H1 (cell line): ENCODE data around the gene PROM2. TPM values are rescaled to one million over a fixed set of nuclear protein-coding genes. Genes with fewer than 3 reads are reported as not detected.

Source experiments
- CTCF ChIA-PET: fragments of 300-600 bp; sonication (Branson Sonifier 250); formaldehyde crosslinking; loops from one replicate; lab custom pipeline; 2021; ENCODE audit not compliant: partially characterized antibody; lab: Charles Lee
- POLR2A ChIA-PET: fragments of 300-600 bp; sonication (Branson Sonifier 250); formaldehyde crosslinking; loops from one replicate; lab custom pipeline; 2021; ENCODE audit warnings: inconsistent platforms; ENCODE audit not compliant: partially characterized antibody; lab: Charles Lee
- DNase-seq, 2 experiments: peaks; one replicate each; pipeline versions ENCODE4 v3.0.0 to v3.0.0-alpha.2; 2010 to 2022; ENCODE audit warnings: low spot score in 2 of 2, low read depth in 1 of 2, mixed read lengths in 1 of 2
- FAIRE-seq: peaks from 2 replicates; lab custom pipeline; 2011; peaks lifted over from hg19 to GRCh38; lab: Jason Lieb, UNC
- H2AFZ ChIP-seq: 2 replicates; pipeline ENCODE4 v1.8.1; 2012; ENCODE audit warnings: low read length, inconsistent platforms
- H2AK5ac ChIP-seq: 2 replicates; pipeline ENCODE4 v1.6.1; 2013; ENCODE audit warnings: low read depth, low read length
- H2BK120ac ChIP-seq: replicated peaks from 2 replicates; pipeline ENCODE3; 2013; ENCODE audit warnings: low read depth, low read length, inconsistent platforms
- H2BK12ac ChIP-seq: 2 replicates; pipeline ENCODE4 v1.6.1; 2013; ENCODE audit warnings: low read depth, low read length
- H2BK15ac ChIP-seq: 2 replicates; pipeline ENCODE4 v1.6.1; 2013; ENCODE audit warnings: low read length
- H2BK20ac ChIP-seq: 2 replicates; pipeline ENCODE4 v1.6.1; 2013; ENCODE audit warnings: low read length
- H2BK5ac ChIP-seq: 2 replicates; pipeline ENCODE4 v1.6.1; 2013; ENCODE audit warnings: low read depth, low read length
- H3K14ac ChIP-seq: 2 replicates; pipeline ENCODE4 v1.6.1; 2013; ENCODE audit warnings: inconsistent platforms; ENCODE audit not compliant: insufficient read length
- H3K18ac ChIP-seq: 2 replicates; pipeline ENCODE4 v1.6.1; 2013; ENCODE audit warnings: low read length; ENCODE audit errors: extremely low read depth
- H3K23ac ChIP-seq: 2 replicates; pipeline ENCODE4 v1.6.1; 2013; ENCODE audit warnings: inconsistent platforms; ENCODE audit not compliant: insufficient read length
- H3K23me2 ChIP-seq: 2 replicates; pipeline ENCODE4 v1.6.1; 2013; ENCODE audit warnings: low read depth, low read length
- H3K27ac ChIP-seq: 2 replicates; pipeline ENCODE4 v1.6.1; 2011; ENCODE audit warnings: low read depth, low read length, inconsistent platforms
- H3K27me3 ChIP-seq, 4 experiments: replicated peaks in 1 of 4; 1 replicate in 1 of 4; 2 replicates in 3 of 4; pipeline versions ENCODE4 v1.6.1 to v1.8.1; 2011 to 2013; ENCODE audit warnings: low read length in 3 of 4, mild to moderate bottlenecking in 3 of 4, inconsistent platforms in 2 of 4, mixed read lengths in 2 of 4, moderate library complexity in 1 of 4; ENCODE audit not compliant: control insufficient read depth in 3 of 4, insufficient read depth in 3 of 4; ENCODE audit errors: extremely low read depth in 1 of 4
- H3K36me3 ChIP-seq, 4 experiments: 2 replicates each; pipeline versions ENCODE4 v1.6.1 to v1.8.1; 2011 to 2013; ENCODE audit warnings: mild to moderate bottlenecking in 4 of 4, low read length in 3 of 4, moderate library complexity in 2 of 4, control low read depth in 1 of 4, inconsistent platforms in 1 of 4; ENCODE audit not compliant: insufficient read depth in 4 of 4, control insufficient read depth in 2 of 4
- H3K4ac ChIP-seq: replicated peaks from 2 replicates; pipeline ENCODE3; 2013; ENCODE audit warnings: low read length, low read depth, mixed read lengths, inconsistent platforms; ENCODE audit not compliant: insufficient read length
- H3K4me1 ChIP-seq, 4 experiments: replicated peaks in 1 of 4; 1 replicate in 1 of 4; 2 replicates in 3 of 4; pipeline versions ENCODE4 v1.6.1 to v1.8.1; 2011 to 2013; ENCODE audit warnings: low read length in 3 of 4, inconsistent platforms in 2 of 4, mixed read lengths in 1 of 4; ENCODE audit not compliant: insufficient read depth in 4 of 4, control insufficient read depth in 3 of 4
- H3K4me2 ChIP-seq, 2 experiments: 2 replicates each; pipeline versions ENCODE4 v1.6.1 to v1.8.1; 2011 to 2013; ENCODE audit warnings: low read depth in 2 of 2, low read length in 2 of 2, control low read depth in 1 of 2, inconsistent platforms in 1 of 2, mild to moderate bottlenecking in 1 of 2; ENCODE audit not compliant: insufficient read depth in 1 of 2
- H3K4me3 ChIP-seq, 4 experiments: fragments of 200-600, 300-600 bp in 1 of 4; sonication (generic), shearing (Covaris generic), sonication (Bioruptor Twin) in 1 of 4; 2 replicates each; pipeline versions ENCODE4 v1.5.1 to v1.8.1; 2011 to 2016; ENCODE audit warnings: low read length in 4 of 4, low read depth in 3 of 4, control low read depth in 2 of 4, inconsistent platforms in 2 of 4, mild to moderate bottlenecking in 2 of 4, mixed read lengths in 1 of 4, moderate library complexity in 1 of 4; ENCODE audit not compliant: insufficient read depth in 2 of 4; ENCODE audit errors: extremely low read depth in 1 of 4
- H3K56ac ChIP-seq: replicated peaks from 2 replicates; pipeline ENCODE3; 2013; ENCODE audit warnings: low read depth, mild to moderate bottlenecking, mixed read lengths, low read length, inconsistent platforms; ENCODE audit not compliant: insufficient read length
- H3K79me1 ChIP-seq: 2 replicates; pipeline ENCODE4 v1.6.1; 2013; ENCODE audit warnings: low read depth, low read length, control low read depth
- H3K79me2 ChIP-seq, 2 experiments: 2 replicates each; pipeline versions ENCODE4 v1.6.1 to v1.8.1; 2012 to 2013; ENCODE audit warnings: low read length in 2 of 2, mild to moderate bottlenecking in 2 of 2, inconsistent platforms in 1 of 2; ENCODE audit not compliant: insufficient read depth in 2 of 2, control insufficient read depth in 1 of 2
- H3K9ac ChIP-seq, 4 experiments: replicated peaks in 1 of 4; 1 replicate in 1 of 4; 2 replicates in 3 of 4; pipeline versions ENCODE4 v1.6.1 to v1.8.1; 2011 to 2013; ENCODE audit warnings: low read depth in 3 of 4, low read length in 3 of 4, control low read depth in 2 of 4, mild to moderate bottlenecking in 2 of 4, moderate library complexity in 2 of 4, inconsistent platforms in 1 of 4; ENCODE audit errors: extremely low read depth in 1 of 4
- H3K9me3 ChIP-seq, 2 experiments: 2 replicates each; pipeline versions ENCODE4 v1.6.1 to v1.8.1; 2012 to 2013; ENCODE audit warnings: mild to moderate bottlenecking in 2 of 2, moderate library complexity in 2 of 2, control low read depth in 1 of 2, inconsistent platforms in 1 of 2, low read depth in 1 of 2, low read length in 1 of 2, mixed read lengths in 1 of 2; ENCODE audit not compliant: insufficient read depth in 2 of 2
- H4K20me1 ChIP-seq, 2 experiments: replicated peaks in 1 of 2; 2 replicates each; pipeline versions ENCODE3 to v1.8.1; 2011 to 2013; ENCODE audit warnings: inconsistent platforms in 2 of 2, low read length in 2 of 2, mild to moderate bottlenecking in 1 of 2; ENCODE audit not compliant: insufficient read depth in 2 of 2, control insufficient read depth in 1 of 2
- H4K5ac ChIP-seq: 2 replicates; pipeline ENCODE4 v1.6.1; 2013; ENCODE audit warnings: low read length, low read depth, mixed read lengths, inconsistent platforms; ENCODE audit not compliant: insufficient read length
- H4K8ac ChIP-seq: 2 replicates; pipeline ENCODE4 v1.8.0; 2013; ENCODE audit warnings: mild to moderate bottlenecking, moderate library complexity, low read length, inconsistent platforms; ENCODE audit not compliant: insufficient read depth; ENCODE audit errors: extremely low read depth
- H4K91ac ChIP-seq: replicated peaks from 2 replicates; pipeline ENCODE3; 2013; ENCODE audit warnings: low read length, mixed read lengths, inconsistent platforms; ENCODE audit not compliant: insufficient read length
- CBX8 ChIP-seq: fragments of 300-800, 300-1000 bp; sonication (generic); IDR thresholded peaks from 2 replicates; pipeline ENCODE4 v1.7.1; 2016; ENCODE audit warnings: low read depth, low read length, borderline replicate concordance
- CREB1 ChIP-seq: IDR thresholded peaks from 2 replicates; pipeline ENCODE4 v1.6.1; 2012; ENCODE audit warnings: inconsistent platforms
- KDM5A ChIP-seq: fragments of 200-600 bp; IDR thresholded peaks from 2 replicates; pipeline ENCODE4 v1.7.1; 2012; ENCODE audit warnings: mild to moderate bottlenecking, low read length, inconsistent platforms, mixed read lengths
- polyA plus RNA-seq, 7 experiments: library from polyadenylated mRNA; depleted of rRNA in 3 of 7; stranded (reverse) in 5 of 7; unstranded in 2 of 7; fragments of >200 nt in 5 of 7; fragments of 200-250 nt in 2 of 7; gene quantifications; 1 replicate in 5 of 7; 2 replicates in 1 of 7; 4 replicates in 1 of 7; pipeline versions ENCODE4 v1.2.1 to v1.2.3, GENCODE V29; 2011 to 2013; ENCODE audit warnings: missing spikeins in 2 of 7, mixed read lengths in 2 of 7
- total RNA-seq: library from RNA; stranded (reverse); fragmentation: NEBNext Ultra II Directional; extraction: Animal tissue kit (Norgen Biotek cat#: 25700); gene quantifications from 2 replicates; pipeline ENCODE4 v1.2.1, GENCODE V29; 2021
- TF ChIP-seq, protein P1 (sequence below): IDR thresholded peaks from 2 replicates; pipeline ENCODE4 v1.6.1; 2012; ENCODE audit warnings: inconsistent platforms

Gene PROM2
- total and polyA plus RNA-seq, 2 of the 8 experiments (the other 6 are each of a cell fraction or from before 2014, with no cell fraction given), result 1.6 to 3.8 TPM

DNA sequence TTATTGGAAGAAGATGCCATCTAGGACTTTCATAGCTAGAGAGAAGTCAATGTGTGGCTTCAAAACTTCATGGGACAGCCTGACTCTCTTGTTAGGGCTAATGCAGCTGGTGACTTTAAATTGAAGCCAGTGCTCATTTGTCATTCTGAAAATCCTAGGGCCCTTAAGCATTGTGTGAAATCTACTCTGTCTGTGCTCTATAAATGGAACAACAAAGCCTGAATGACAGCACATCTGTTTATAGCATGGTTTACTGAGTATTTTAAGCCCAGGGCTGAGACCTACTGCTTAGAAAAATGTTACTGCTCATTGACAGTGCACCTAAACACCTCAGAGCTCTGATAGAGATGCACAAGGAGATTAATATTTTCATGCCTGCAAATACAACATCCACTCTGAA is 36.1 kb upstream of the PROM2 start:
- H3K4me2 ChIP-seq, result no peak overlapping the region
- no peak overlapping the region for H3K18ac ChIP-seq
- H3K27ac ChIP-seq, result no peak overlapping the region
- no peak overlapping the region for H3K14ac ChIP-seq
- H2BK5ac ChIP-seq, result no peak overlapping the region
- H3K23me2 ChIP-seq, result no peaks in the 10 kb centered on the region
- no peaks in the 10 kb centered on the region for H3K27me3 ChIP-seq
- no peaks in the 10 kb centered on the region for H3K79me2 ChIP-seq
- DNase-seq (no peak), FAIRE-seq (no peak)
- H3K56ac ChIP-seq, result no peak overlapping the region
- H3K79me1 ChIP-seq, result no peaks in the 10 kb centered on the region
- no peak overlapping the region for H3K4me3 ChIP-seq
- CTCF ChIA-PET, result no interaction called here
- no peak overlapping the region for H3K23ac ChIP-seq
- H4K8ac ChIP-seq, result no peak overlapping the region
- no peak overlapping the region for H4K91ac ChIP-seq
- no peak overlapping the region for H2BK15ac ChIP-seq
- POLR2A ChIA-PET, result no interaction called here
- H2BK12ac ChIP-seq, result no peak overlapping the region
- H2AK5ac ChIP-seq, result no peak overlapping the region
- H3K9ac ChIP-seq, result no peak overlapping the region
- H2BK120ac ChIP-seq, result no peak overlapping the region
- H3K9me3 ChIP-seq, result peaks cover 59 to 87% of the 10 kb centered on the region in 2 experiments
- no peaks in the 10 kb centered on the region for H4K20me1 ChIP-seq
- TF ChIP-seq, protein P1, sequence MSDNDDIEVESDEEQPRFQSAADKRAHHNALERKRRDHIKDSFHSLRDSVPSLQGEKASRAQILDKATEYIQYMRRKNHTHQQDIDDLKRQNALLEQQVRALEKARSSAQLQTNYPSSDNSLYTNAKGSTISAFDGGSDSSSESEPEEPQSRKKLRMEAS, result no peak
- no peak for TF ChIP-seq CREB1
- TF ChIP-seq CBX8, result no peak
- no peak for TF ChIP-seq KDM5A
- H2AFZ ChIP-seq, result no peak overlapping the region
- H3K4ac ChIP-seq, result no peak overlapping the region
- H3K4me1 ChIP-seq, result no peaks in the 10 kb centered on the region
- H4K5ac ChIP-seq, result no peak overlapping the region
- no peak overlapping the region for H2BK20ac ChIP-seq
- H3K36me3 ChIP-seq, result no peaks in the 10 kb centered on the region
